LNCAP (cell line): Measurements from ENCODE around the gene EPHA3.

Source experiments
- CTCF ChIP-seq: fragments of 450-650 bp; IDR thresholded peaks from 2 replicates; pipeline ENCODE4 v1.5.1; 2017; ENCODE audit warnings: mild to moderate bottlenecking

The EPHA3 gene

GRCh38 chr3:89287902-89288508, 180.6 kb downstream of the EPHA3 start:
- no peak for TF ChIP-seq CTCF

- no peak for TF ChIP-seq CTCF
Measured at GRCh38 chr3:89289574-89290190, 182.3 kb downstream of the EPHA3 start.

GRCh38 chr3:89297199-89297598, 189.8 kb downstream of the EPHA3 start:
- no peak for TF ChIP-seq CTCF

- TF ChIP-seq CTCF: no peak
Measured at GRCh38 chr3:89300526-89300925, 193.1 kb downstream of the EPHA3 start.

- no peak for TF ChIP-seq CTCF
Measured at GRCh38 chr3:89300981-89301380, 193.6 kb downstream of the EPHA3 start.

- no peak for TF ChIP-seq CTCF
Measured at GRCh38 chr3:89303701-89304100, 196.3 kb downstream of the EPHA3 start.

- TF ChIP-seq CTCF: no peak
Measured at GRCh38 chr3:89306540-89306939, 199.1 kb downstream of the EPHA3 start.

- no peak for TF ChIP-seq CTCF
Measured at GRCh38 chr3:89311581-89311980, 204.2 kb downstream of the EPHA3 start.
